K562 (cell line): ENCODE results near the gene EPHX1. TPM values are rescaled to one million over a fixed set of nuclear protein-coding genes. Genes with fewer than 3 reads are reported as not detected.

Source experiments
- EP400 ChIP-seq: fragments of 450-650 bp; IDR thresholded peaks from 2 replicates; pipeline ENCODE4 v1.6.1; 2017; ENCODE audit warnings: antibody characterized with exemption, mild to moderate bottlenecking, moderate library complexity
- ZNF318 ChIP-seq, 2 experiments: fragments of 450-650 bp; IDR thresholded peaks; 2 replicates each; pipeline ENCODE4 v1.6.1; 2016; ENCODE audit warnings: mild to moderate bottlenecking in 2 of 2, borderline replicate concordance in 1 of 2, low read depth in 1 of 2, moderate library complexity in 1 of 2
- polyA plus RNA-seq, 8 experiments: library from polyadenylated mRNA; depleted of rRNA in 4 of 8; stranded (reverse) in 5 of 8; unstranded in 3 of 8; fragments of >200 nt; fragmentation: Nextera tagmentation in 2 of 8; fragmentation: Illumina TruSeq in 1 of 8; extraction: Ambion mirVana in 2 of 8; extraction: Trizol in 1 of 8; gene quantifications; 2 replicates each; pipeline versions ENCODE4 v1.2.1 to v1.2.3, GENCODE V29; 2011 to 2014; ENCODE audit warnings: inconsistent platforms in 1 of 8, missing spikeins in 1 of 8
- total RNA-seq, 7 experiments: library from RNA; depleted of rRNA in 6 of 7; stranded (reverse); fragments of >200 nt in 6 of 7; fragmentation: Illumina TruSeq in 2 of 7; extraction: Trizol in 2 of 7; gene quantifications; 2 replicates each; pipeline versions ENCODE4 v1.2.1 to v1.2.3, GENCODE V29; 2011 to 2021; ENCODE audit warnings: low replicate concordance in 1 of 7

The EPHX1 gene
- total and polyA plus RNA-seq, 9 of the 15 experiments (the other 6 are each of a cell fraction or from before 2014, with no cell fraction given), result 0.21 to 27.0 (median 6.7) TPM

GRCh38 chr1:225865514-225865913 is 55.6 kb downstream of the EPHX1 start (continued):
- no peak for TF ChIP-seq ZNF318 (IDR thresholded peaks at IDR 0.05; ENCODE audit: borderline replicate concordance in 1 of 2, low read depth in 1 of 2)
- TF ChIP-seq EP400, result no peak
